ENCODE measurements around the gene ADAMTS6. TPM values are rescaled to one million over a fixed set of nuclear protein-coding genes. Genes with fewer than 3 reads are reported as not detected.

The ADAMTS6 gene
- total and polyA plus RNA-seq, 2 of the 13 experiments (the other 11 are each of a cell fraction or from before 2014, with no cell fraction given): 3.1 to 8.2 TPM

- no peak for TF ChIP-seq LBX2 (CRISPR knock-in tag; IDR thresholded peaks at IDR 0.05; ENCODE audit: borderline replicate concordance)
- TF ChIP-seq ZHX2 (IDR thresholded peaks at IDR 0.05; ENCODE audit: low read depth): no peak
- TF ChIP-seq ZHX2 (CRISPR knock-in tag; IDR thresholded peaks at IDR 0.05; ENCODE audit: borderline replicate concordance): no peak
- no peak for TF ChIP-seq SRSF1 (optimal IDR thresholded peaks at IDR 0.05; ENCODE audit: low read depth, low read length)
- no peak for TF ChIP-seq ONECUT2 (CRISPR knock-in tag; IDR thresholded peaks at IDR 0.05)
- no peak for TF ChIP-seq PAWR (CRISPR knock-in tag; IDR thresholded peaks at IDR 0.05; ENCODE audit: borderline replicate concordance)
- no peak for TF ChIP-seq JARID2 (CRISPR knock-in tag; IDR thresholded peaks at IDR 0.05; ENCODE audit: insufficient replicate concordance)
- no peak for TF ChIP-seq RBAK (CRISPR knock-in tag; IDR thresholded peaks at IDR 0.05)
- TF ChIP-seq TIGD3 (CRISPR knock-in tag; IDR thresholded peaks at IDR 0.05; ENCODE audit: borderline replicate concordance): no peak
Observed at GRCh38 chr5:65186646-65187227, 295.0 kb downstream of the ADAMTS6 start (continued).
